GM21515 (cell line): Measurements from ENCODE around the gene MGLL.

ENCODE experiments used
- ATAC-seq: cut with Tn5 transposase; IDR thresholded peaks from one replicate; pipeline ENCODE4 v1.9.1; 2021; ENCODE audit not compliant: unreplicated experiment

The MGLL gene

DNA sequence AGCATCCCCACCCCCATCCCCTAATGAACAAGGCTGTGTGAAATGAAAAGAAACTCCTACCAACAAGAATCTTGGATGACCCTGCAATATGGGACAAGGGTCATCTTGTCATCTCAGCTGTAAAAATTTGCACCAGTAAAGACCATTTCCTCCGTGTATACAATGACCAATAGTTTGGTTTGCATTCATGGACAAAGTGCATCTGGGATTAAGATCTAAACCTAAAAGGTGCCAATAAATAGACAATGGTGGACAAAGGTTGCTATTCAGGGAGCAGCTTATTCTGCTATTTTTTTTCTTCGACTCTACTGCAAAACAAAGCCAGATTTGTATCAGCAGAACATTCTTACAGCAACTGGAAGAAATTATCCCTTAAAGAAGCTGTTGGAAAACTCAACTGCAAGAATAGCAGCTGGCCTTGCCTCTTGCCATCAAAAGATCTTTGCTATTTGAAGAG is 8.0 kb downstream of the MGLL start:
- ATAC-seq: no peak

DNA sequence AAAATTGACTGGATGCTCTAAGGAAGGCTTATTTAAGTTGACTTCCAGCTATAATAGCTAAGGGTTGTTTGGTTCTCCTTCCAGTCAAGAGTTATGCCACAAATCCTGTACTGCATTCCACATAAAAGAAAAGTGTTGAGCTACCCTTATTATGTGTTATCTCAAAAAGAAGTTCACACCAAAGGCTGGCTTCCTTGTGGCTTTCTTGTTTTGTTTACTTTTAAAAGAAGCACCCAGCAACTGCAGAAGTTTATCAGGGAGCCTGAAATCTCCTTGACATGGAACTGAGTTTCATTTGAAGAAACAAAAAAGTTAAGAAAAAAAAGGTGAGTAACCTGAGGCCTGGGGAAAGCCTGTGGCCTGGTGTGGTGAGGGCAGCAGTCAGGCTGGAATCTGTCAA is 10.2 kb downstream of the MGLL start:
- ATAC-seq: no peak

DNA sequence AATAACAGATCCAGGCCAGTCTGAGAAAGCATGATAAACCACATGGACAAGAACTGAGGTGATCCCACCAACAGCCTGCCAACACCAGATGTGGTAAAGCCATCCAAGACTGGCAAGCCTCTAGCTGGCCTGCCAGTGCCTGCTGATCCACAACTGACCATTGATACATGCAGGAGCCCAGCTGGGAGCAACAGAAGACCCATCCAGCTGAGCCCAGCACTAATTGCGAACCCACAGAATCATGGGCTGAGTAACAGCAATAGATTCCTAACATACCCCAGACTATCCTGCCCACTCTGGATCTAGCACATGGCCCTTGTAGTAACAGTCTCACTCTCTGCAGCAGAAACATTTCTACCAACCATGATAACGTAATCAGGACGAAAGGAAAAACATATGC is 10.6 kb downstream of the MGLL start:
- ATAC-seq: no peak

DNA sequence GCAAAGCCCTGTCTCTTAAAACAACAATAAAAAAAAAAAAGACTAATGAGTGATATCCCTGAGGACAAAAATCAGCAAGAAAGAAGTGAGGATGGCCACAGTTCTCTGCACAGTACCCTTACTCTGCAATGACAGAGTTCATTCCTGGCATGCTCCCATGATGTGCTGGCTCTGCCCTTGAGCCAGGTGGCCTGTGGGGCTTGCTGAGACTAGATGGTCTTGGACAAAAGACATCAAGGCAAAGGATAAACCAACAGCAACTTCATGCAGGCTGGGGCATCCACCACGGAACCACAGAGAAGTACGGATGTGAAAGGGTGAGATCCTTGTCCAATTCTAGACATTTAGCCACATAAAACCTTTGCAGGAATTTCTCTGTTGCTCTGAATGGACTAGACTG is 12.7 kb downstream of the MGLL start:
- no peak for ATAC-seq

DNA sequence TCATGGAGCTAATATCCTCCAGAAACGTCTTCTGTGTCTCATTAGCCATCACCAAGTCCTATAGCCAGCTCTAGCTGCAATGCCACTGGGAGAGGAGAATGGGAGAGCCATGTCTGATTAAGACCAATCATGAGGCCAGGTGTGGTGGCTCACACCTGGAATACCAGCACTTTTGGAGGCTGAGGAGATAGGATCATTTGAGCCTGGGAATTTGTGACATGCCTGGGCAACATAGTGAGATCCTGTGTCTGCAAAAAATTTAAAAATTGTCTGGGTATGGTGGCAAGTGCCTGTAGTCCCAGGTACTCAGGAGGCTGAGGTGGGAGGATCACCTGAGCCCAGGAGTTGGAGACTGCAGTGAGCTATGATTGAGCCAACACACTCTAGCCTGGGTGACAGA is 13.1 kb downstream of the MGLL start:
- no peak for ATAC-seq

DNA sequence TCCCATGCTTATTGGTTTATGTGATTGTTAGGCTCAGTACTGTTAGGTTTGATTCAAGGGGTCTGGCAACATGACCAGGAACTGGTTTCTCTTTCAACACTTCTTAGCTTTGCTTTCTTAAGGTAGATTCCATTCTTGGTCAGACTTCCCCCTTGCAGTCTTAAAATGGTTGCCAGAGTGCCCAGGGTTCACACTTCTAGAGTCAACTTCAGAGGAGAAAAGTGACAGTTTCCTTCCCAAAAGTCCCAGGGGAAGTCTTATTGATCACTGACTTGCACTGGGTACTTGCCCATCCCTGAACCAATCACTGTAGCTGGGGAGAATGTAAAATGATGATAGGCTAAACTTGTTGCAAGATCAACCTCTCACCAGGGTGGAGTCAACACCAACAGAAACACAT is 14.1 kb downstream of the MGLL start:
- ATAC-seq: no peak

DNA sequence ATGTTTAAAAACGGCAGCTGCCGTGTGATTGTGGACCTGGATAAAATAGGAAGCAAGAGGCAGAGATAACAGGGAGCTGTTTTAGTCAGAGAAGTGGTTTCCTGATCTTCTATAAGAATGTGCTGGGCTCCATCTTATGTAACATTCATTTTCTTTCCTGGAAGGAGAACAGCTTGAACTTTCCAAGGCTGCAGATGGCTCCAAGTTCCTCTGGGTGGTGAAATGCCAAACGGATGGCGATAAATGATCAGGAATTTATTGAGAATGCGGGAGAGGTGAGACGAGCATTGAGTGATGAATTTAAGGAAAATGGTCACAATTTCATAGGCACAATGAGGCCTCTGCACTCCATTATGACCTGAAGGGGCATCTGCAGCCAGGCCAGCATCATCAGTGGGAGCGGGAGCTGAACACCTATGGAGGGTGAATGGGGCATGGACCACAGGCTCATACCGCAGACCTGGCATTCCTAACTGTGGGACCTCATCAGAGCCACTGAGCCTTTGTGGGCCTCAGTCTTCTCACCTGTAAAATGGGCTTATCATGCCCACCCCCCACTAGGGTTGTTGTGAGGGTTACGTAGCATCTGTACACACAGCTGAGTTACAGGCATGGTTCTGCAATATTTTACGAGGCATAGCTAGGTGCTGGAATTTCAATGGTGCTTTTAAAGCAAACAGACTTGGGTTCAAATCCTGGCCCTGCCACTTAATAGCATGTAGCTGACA is 17.1 kb downstream of the MGLL start:
- ATAC-seq: no peak

DNA sequence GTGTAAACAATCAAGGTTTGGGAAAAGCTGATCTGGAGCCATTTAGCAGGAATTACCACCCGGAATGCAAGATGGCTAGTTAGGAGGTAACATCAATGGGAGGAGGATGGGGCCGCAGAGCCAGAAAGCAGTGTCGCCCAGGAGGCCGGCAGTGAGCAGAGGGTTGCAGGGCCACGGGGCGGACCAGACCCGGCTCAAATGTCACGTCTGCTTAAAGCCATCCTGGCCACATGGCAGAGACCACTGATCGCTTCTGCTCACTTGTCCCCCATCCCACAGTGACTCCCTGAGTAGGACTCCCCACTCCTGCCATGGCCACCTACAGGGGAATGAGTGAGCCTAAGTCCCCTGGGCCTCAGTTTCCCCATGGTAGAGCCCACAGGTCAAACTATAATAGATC is 18.2 kb downstream of the MGLL start:
- no peak for ATAC-seq

DNA sequence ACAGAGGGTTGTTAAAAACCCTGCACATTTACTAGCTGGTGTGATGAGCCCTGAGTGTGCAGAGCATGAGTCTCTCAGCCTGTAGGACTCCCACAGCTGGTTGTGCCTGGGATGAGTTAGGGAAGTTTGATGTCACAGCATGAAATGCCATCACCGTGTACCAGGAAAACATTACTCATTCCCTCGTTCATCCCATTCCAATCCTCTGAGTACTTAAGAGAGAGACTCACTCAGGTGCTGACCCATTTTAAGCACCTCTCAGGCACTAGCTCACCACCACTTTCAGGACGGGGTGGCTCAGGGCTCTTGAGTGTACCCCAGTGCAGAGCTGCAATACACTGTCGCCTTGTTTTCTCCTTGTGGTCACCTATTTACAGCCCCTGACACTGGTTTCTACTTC is 18.7 kb downstream of the MGLL start:
- ATAC-seq: no peak

DNA sequence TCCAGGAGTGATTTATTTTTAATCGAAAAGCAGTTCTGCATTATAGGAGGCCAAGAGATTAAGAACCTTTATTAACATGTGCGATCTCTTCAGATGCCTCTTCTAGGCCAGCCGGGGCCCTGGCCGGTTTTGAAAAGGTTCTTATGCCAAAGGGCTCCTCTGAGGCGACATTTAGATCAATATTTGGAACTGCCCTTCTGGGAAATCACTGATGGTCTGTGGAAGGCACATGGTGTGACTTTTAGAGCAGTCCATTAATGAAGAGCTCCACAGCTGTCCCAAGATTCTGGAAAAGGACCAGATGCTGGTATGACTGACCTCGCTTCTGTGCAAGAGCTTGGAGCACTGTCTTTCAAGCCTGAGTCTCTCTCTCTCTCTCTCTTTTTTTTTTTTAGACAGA is 19.7 kb downstream of the MGLL start:
- ATAC-seq: no peak

DNA sequence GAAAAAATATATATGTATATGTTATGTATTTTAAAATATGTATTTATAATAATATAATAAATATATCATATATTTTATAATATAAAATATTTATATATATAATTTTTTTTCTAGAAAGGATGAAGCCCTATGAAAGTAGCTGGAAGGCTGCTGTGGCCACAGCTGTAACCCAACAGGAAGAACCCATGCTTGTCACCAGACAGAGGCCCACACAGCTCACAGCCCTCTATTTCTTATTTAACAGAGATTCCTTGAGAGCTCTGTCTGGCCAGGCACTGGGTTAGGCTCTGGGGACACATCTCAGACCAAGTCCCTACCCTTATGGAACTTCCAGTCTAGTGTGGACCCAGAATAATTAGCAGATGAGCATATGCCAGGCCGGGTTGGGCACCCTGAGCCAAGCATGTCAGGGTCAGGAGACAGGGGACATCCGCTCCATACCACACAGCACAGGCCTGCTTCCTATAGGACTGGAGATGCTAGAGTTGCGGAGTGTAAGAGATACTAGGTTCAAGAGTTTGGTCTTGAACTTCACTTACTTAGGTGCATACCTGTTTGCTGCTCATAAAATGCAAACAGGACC is 20.5 kb downstream of the MGLL start:
- ATAC-seq: no peak

DNA sequence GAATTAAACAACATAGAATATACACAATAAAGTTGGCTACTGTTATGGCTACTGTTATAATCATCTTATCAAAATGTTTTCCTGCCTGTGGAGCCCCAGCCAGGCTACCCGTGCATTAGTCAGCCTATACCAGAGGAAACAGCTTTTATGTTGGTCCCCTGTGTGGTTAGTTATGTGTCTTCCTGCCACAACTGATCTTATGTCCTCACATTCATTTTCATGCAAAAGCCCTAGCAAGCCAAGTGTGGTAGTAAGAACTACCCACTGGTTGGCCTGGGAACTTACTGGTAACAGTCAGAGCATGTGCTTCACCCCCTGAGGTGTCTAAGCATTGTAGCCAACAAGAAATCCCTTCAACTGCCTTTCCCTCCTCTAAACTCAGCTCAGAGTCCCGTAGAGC is 21.8 kb downstream of the MGLL start:
- ATAC-seq: no peak

DNA sequence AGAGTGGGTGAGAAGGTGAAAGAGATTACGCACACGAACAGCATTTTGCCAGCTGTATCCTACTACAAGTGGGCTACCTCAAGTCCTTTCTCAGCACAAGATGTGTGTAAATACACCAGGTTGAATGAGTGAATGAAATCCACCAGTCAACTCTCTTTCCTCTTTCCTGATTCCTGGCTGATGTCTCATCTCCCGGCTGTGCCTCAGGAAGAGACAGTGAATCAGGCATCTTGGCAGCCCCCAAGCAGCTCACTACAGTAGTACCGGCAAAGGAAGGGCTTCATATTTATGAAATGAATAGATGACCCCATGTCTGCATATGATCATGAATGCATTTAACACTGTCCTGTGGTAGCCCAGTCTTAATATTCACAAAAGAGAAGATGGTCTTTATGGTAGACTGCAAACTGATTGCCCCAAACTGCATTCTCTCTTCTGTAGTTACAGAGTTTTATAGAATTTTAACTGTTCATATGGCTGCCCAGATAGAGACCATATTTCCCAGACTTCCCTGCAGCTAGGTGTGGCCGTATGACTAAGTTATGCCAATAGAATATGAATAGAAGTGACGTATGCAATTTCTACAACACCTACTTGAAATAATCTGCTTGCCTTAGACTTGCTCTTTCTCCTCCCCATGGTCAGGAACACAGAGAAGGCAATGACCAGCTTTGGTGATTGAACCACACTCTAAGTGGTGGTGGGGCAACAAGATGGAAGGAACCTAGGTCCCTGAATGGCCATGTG is 22.7 kb downstream of the MGLL start:
- no peak for ATAC-seq

DNA sequence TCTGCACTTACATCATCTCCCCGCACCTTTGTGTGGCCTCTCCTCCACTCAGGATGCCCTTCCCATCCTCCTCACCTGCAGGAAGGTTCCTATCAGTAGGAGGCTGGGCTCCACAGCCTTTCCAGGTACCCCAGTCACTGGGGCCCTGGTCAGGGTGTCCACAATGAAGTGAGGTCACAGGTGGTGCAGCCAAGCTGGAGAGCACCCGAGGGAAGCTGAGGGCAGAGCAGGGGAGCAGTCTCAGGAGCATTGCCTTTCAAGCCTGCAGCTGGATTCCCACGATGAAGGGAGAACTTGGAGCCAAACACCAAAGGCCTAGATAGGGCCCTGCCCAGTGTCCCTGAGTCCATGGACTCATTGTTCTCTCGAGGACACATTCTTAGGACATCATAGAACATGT is 23.6 kb downstream of the MGLL start:
- ATAC-seq: no peak

DNA sequence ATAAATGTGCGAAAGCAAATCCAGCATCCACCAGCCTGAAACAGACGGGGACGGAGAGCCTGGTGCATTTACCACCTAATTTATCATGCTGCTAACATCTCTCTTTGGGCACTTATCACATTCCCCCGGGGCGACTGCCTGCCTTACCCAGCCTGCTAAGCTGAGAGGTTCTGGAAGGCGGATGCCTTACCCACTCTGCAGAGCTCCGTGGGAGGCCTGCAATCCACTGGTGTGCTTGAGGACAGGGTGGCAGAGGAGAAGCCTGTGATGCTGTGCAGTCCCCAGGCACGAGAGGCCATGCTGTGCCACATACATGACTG is 25.5 kb downstream of the MGLL start:
- no peak for ATAC-seq

DNA sequence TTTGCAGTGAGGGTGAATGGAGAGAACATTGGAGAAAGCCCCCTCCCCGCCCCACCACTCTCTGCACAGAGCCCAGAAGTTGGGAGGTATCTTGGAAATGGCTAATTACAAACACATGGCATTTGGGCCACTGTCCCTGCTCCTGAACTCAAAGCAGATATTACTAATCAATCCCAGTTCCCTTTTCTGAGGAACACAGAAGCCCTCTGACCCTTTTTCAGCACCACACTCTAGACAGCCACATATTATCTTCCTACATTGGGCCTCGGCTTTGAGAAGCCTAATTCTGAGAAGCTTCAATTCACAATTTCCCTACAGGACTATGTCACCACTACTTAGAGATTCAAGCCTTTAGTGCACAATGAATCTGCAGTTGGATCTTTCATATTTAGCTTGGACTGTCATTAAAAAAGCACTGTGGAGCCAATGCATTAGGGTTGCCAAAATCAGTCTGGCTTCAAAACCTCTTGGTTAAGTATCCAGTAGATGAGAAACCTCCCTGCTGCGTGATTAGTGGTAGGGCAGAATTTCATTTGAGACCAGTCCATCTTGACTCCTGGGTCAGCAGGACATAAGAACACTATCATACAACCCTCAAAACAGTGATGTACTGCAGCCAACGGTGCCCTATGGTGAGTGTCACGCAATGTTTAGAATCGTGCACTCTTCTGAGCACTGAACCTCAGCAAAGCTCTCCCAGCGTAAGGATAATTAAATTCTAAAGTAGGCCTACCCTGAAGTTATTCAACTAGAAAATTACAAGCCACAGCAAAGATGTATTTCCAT is 26.1 kb downstream of the MGLL start:
- no peak for ATAC-seq

DNA sequence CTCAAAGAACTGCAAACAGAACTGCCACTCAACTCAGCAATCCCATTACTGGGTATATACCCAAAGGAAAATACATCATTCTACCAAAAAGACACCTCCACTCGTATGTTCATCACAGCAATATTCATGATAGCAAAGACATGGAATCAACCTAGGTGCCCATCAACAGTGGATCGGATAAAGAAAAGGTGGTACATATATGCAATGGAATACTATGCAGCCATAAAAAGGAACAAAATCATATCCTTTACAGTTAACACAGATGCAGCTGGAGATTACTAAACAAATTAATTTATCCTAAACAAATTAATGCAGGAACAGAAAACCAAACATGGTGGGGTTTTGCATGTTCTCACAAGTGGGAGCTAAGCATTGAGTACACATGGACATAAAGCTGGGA is 27.3 kb downstream of the MGLL start:
- ATAC-seq: no peak

DNA sequence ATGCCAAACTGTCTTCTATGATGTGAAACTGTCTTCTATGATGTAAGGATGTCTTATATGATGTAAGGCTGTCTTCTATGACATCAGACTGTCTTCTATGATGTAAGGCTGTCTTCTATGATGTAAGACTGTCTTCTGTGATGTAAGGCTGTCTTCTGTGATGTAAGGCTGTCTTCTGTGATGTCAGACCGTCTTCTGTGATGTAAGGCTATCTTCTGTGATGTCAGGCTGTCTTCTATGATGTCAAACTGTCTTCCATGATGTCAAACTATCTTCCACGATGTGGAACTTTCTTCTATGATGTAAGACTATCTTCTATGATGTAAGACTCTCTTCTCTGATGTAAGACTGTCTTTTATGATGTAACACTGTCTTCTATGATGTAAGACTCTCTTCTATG is 27.9 kb downstream of the MGLL start:
- no peak for ATAC-seq

DNA sequence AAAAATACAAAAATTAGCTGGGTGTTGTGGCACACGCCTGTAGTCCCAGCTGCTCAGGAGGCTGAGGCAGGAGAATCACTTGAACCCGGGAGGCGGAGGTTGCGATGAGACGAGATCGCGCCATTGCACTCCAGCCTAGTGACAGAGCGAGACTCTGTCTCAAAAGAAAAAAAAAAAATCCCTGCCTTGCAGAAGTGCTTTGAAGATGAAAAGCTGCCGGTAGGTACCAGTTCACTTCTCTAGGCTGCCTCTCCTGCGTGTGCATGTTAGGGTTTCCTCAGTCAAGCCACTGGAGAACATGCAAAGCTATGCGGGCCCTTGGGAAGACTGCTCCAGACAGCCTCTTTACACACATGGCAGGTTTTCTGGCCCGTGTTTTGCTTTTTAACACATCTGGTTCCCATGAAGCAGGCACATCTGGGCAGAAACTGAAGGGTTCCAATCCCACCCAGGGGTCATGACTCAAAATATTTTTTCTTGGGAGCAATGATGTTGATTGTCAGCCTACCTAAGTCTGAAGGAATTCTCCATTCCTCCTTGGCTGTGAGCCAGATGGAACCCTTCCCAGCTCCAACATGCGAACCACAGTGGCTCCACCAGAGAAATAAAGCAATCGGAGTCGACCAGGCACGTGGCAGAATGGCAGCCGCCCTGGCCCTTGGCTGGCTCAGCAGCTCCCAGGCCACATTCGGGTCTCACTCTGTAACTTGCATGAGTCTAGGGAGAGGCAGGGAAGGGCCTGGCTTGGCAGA is 29.6 kb downstream of the MGLL start:
- ATAC-seq: no peak

DNA sequence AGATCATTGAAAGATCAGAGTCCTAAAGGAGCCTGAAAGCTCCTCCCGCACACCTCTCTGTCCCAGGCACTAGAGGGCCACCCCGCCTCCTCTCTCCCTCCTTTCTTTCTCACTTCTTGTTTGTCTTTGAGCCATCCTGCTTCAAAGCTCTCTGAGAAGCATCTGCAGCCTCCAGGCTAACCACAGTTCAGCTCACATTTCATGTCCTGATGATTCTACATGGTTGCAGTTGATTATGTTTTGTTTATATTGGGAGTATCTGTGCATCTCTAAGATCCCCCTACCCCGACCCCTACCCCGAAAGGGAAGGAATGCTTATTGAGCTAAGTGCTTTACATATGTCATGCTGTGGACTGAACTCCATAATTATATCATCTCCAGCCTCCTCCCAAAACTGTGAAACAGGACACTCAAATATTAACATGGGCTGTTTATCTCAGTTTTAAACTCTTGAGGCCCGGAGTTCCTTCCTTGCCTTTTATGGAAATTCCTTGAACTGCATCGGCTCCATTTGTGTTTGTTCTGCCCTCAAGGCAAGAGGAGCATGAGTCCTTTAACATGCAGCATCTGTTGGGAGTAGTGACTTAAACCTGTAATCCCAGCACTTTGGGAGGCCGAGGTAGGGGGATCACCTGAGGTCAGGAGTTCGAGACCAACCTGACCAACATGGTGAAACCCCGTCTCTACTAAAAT is 30.9 kb downstream of the MGLL start:
- peak; percentile 76 for ATAC-seq

DNA sequence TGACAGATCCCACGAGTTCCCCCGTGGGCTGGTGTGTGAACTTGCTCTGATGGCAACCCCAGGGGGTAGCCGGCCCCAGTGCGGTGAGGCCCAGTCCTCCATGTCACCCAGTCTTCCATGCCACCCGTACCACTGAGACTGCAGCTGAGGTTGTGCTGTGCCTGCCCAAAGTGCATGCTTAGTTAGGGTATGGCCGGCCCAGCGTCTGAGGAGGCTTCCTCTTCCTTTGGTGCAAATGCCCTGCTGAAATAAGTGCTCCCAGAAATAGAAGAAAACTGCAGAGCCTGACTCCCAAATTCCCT is 31.5 kb downstream of the MGLL start:
- ATAC-seq: no peak
